ENCODE results near the gene ING3.
"Not testable (repeated sequence)": the region's sequence is repeated elsewhere in the genome, so short reads cannot be mapped to it uniquely, and the experiment has no call there.

Gene ING3

GRCh38 chr7:121003986-121004685, 53.6 kb downstream of the ING3 start:
- DNase-seq: no peak

- not testable (repeated sequence) for DNase-seq
Observed at GRCh38 chr7:121005058-121005457, 54.5 kb downstream of the ING3 start.

- DNase-seq: no peak
Observed at GRCh38 chr7:121005996-121006584, 55.5 kb downstream of the ING3 start.

- no peak for DNase-seq
Observed at GRCh38 chr7:121006711-121007315, 56.2 kb downstream of the ING3 start.

GRCh38 chr7:121008816-121009215, 58.2 kb downstream of the ING3 start:
- DNase-seq: no peak

GRCh38 chr7:121011401-121011800, 60.8 kb downstream of the ING3 start:
- no peak for DNase-seq

GRCh38 chr7:121012170-121012874, 61.7 kb downstream of the ING3 start:
- no peak for DNase-seq

GRCh38 chr7:121012919-121013318, 62.3 kb downstream of the ING3 start:
- DNase-seq: no peak

GRCh38 chr7:121015560-121015959, 65.0 kb downstream of the ING3 start:
- no peak for DNase-seq

- DNase-seq: no peak
Observed at GRCh38 chr7:121016966-121017365, 66.4 kb downstream of the ING3 start.

GRCh38 chr7:121017586-121017985, 67.0 kb downstream of the ING3 start:
- DNase-seq: no peak

GRCh38 chr7:121019018-121019417, 68.4 kb downstream of the ING3 start:
- DNase-seq: no peak

GRCh38 chr7:121020249-121020988, 69.8 kb downstream of the ING3 start:
- DNase-seq: no peak

GRCh38 chr7:121020989-121021969, 70.7 kb downstream of the ING3 start:
- no peak for DNase-seq

- DNase-seq: no peak
Observed at GRCh38 chr7:121023194-121023593, 72.6 kb downstream of the ING3 start.

GRCh38 chr7:121023683-121024511, 73.3 kb downstream of the ING3 start:
- DNase-seq: no peak

GRCh38 chr7:121024611-121025010, 74.0 kb downstream of the ING3 start:
- no peak for DNase-seq

GRCh38 chr7:121026159-121026558, 75.6 kb downstream of the ING3 start:
- DNase-seq: no peak

GRCh38 chr7:121026577-121027111, 76.1 kb downstream of the ING3 start:
- no peak for DNase-seq

Measured in NCI-H1436 (cell line).